T-cell (primary cell): Measurements from ENCODE around the gene MRC2. TPM values are rescaled to one million over a fixed set of nuclear protein-coding genes. Genes with fewer than 3 reads are reported as not detected.
"Not testable (repeated sequence)": the region's sequence is repeated elsewhere in the genome, so short reads cannot be mapped to it uniquely, and the experiment has no call there.

Experiments
- ATAC-seq, 4 experiments: fragments of 200-7000 bp in 3 of 4; fragments of 150-1000 bp in 1 of 4; cut with Tn5 transposase; replicated peaks in 1 of 4; 1 replicate in 3 of 4; 2 replicates in 1 of 4; pipeline ENCODE4 v1.10.0; 2021; ENCODE audit warnings: moderate library complexity in 3 of 4, mild to moderate bottlenecking in 2 of 4, moderate number of reproducible peaks in 1 of 4
- CTCF ChIA-PET, 2 donors: fragments of 300-600 bp; sonication (Branson Sonifier 250); formaldehyde crosslinking; loops; one replicate each; lab custom pipeline; 2022; ENCODE audit warnings: antibody characterized with exemption in 2 of 2; lab: Charles Lee
- POLR2A ChIA-PET, 2 donors: fragments of 300-600 bp; sonication (Branson Sonifier 250); formaldehyde crosslinking; loops; one replicate each; lab custom pipeline; 2022; ENCODE audit warnings: antibody characterized with exemption in 2 of 2; lab: Charles Lee
- DNase-seq, 35 experiments: peaks; one replicate each; pipeline versions ENCODE4 v3.0.0 to v3.0.0-alpha.2; 2013 to 2023
- H3K27ac ChIP-seq: one replicate; pipeline ENCODE4 v1.5.1; 2013; ENCODE audit warnings: low read length
- H3K27me3 ChIP-seq, 2 experiments: replicated peaks in 1 of 2; 1 replicate in 1 of 2; 2 replicates in 1 of 2; pipeline versions ENCODE4 v1.6.1 to v1.7.0; 2013; ENCODE audit warnings: low read length in 1 of 2, mixed read lengths in 1 of 2; ENCODE audit not compliant: control insufficient read depth in 2 of 2, insufficient read depth in 2 of 2; ENCODE audit errors: extremely low read depth in 1 of 2
- H3K36me3 ChIP-seq, 2 donors: 1 replicate in 1 of 2; 2 replicates in 1 of 2; pipeline versions ENCODE4 v1.6.1 to v1.7.0; 2013; ENCODE audit warnings: low read length in 1 of 2; ENCODE audit not compliant: control insufficient read depth in 2 of 2, insufficient read depth in 1 of 2; ENCODE audit errors: extremely low read depth in 1 of 2
- H3K4me1 ChIP-seq, 2 experiments: 1 replicate in 1 of 2; 2 replicates in 1 of 2; pipeline versions ENCODE4 v1.6.1 to v1.7.0; 2013; ENCODE audit warnings: low read length in 2 of 2, mixed read lengths in 1 of 2; ENCODE audit not compliant: insufficient read depth in 2 of 2, control insufficient read depth in 1 of 2; ENCODE audit errors: extremely low read depth in 1 of 2
- H3K4me3 ChIP-seq, 2 donors: 1 replicate in 1 of 2; 2 replicates in 1 of 2; pipeline versions ENCODE4 v1.5.1 to v1.7.0; 2013; ENCODE audit warnings: mild to moderate bottlenecking in 2 of 2, low read length in 1 of 2, moderate library complexity in 1 of 2; ENCODE audit not compliant: control insufficient read depth in 1 of 2; ENCODE audit errors: extremely low read depth in 1 of 2
- H3K9me3 ChIP-seq: 2 replicates; pipeline ENCODE4 v1.7.0; 2013
- H3K27ac Mint-ChIP-seq, 2 donors: one replicate each; pipeline ENCODE4 v1.8.0; 2020 to 2021; ENCODE audit warnings: mild to moderate bottlenecking in 2 of 2, mixed read lengths in 2 of 2
- H3K27me3 Mint-ChIP-seq, 2 donors: one replicate each; pipeline ENCODE4 v1.8.0; 2021 to 2022; ENCODE audit warnings: mixed read lengths in 2 of 2
- H3K36me3 Mint-ChIP-seq: one replicate; pipeline ENCODE4 v1.8.0; 2021; ENCODE audit warnings: mixed read lengths
- H3K4me1 Mint-ChIP-seq, 3 donors: one replicate each; pipeline ENCODE4 v1.8.0; 2020 to 2022; ENCODE audit warnings: mixed read lengths in 3 of 3, mild to moderate bottlenecking in 1 of 3
- H3K4me3 Mint-ChIP-seq, 3 donors: one replicate each; pipeline ENCODE4 v1.8.0; 2020 to 2022; ENCODE audit warnings: mild to moderate bottlenecking in 3 of 3, mixed read lengths in 3 of 3, moderate library complexity in 3 of 3
- H3K9me3 Mint-ChIP-seq, 3 donors: one replicate each; pipeline ENCODE4 v1.8.0; 2020 to 2022; ENCODE audit warnings: mixed read lengths in 3 of 3
- WGBS: methylation state at CpG from one replicate; pipeline ENCODE4 v1.1.5; 2013; ENCODE audit warnings: missing lambda C conversion rate; ENCODE audit not compliant: insufficient coverage; 5-methylcytosine and 5-hydroxymethylcytosine counted together
- total RNA-seq, 35 experiments: library from RNA in 6 of 35; stranded (reverse) in 6 of 35; fragments of 120-200 nt in 1 of 35; gene quantifications; one replicate each; pipeline versions ENCODE4 v1.2.1 to v1.2.4 and lab custom pipeline; 2013 to 2026

Gene MRC2
- total RNA-seq, 5 donors from 2014 or later (not counting 1 experiment from before 2014, with no cell fraction given): 4.0 to 7.6 (median 5.2) TPM

DNA sequence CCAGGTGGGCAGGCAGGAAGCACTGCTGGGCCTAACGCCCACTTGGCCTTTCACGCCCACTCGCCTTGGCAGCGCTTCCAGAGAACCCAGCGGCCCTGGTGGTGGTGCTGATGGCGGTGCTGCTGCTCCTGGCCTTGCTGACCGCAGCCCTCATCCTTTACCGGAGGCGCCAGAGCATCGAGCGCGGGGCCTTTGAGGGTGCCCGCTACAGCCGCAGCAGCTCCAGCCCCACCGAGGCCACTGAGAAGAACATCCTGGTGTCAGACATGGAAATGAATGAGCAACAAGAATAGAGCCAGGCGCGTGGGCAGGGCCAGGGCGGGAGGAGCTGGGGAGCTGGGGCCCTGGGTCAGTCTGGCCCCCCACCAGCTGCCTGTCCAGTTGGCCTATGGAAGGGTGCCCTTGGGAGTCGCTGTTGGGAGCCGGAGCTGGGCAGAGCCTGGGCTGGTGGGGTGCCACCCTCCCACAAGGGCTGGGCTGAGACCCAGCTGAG lies 64.7 kb downstream of the MRC2 start:
- Mint-ChIP-seq H3K4me1 (no peaks in the 10 kb centered on the region), H3K27me3 (peaks cover 0 to 2% of the 10 kb centered on the region in 2 donors), H3K27ac (no peak overlapping the region), H3K36me3 (no peaks in the 10 kb centered on the region), H3K4me3 (no peak overlapping the region), H3K9me3 (no peaks in the 10 kb centered on the region)
- Histone ChIP-seq H3K4me1 (no peaks in the 10 kb centered on the region), H3K36me3 (peaks cover 0 to 4% of the 10 kb centered on the region in 2 donors), H3K4me3 (no peak overlapping the region), H3K27ac (no peak overlapping the region), H3K9me3 (no peaks in the 10 kb centered on the region), H3K27me3 (peaks cover 0 to 12% of the 10 kb centered on the region in 2 experiments)
- DNase-seq (no peak), ATAC-seq (no peak)
- POLR2A ChIA-PET: interaction anchor here in 1 of 2 donors (0.6 kb wide), 1 partner anchor 26 kb away, joined by 3 read pairs; no protein-coding TSS in a partner anchor
- CTCF ChIA-PET: no interaction called here
- 92% methylated on average over 20 of the region's 20 CpGs for WGBS

DNA sequence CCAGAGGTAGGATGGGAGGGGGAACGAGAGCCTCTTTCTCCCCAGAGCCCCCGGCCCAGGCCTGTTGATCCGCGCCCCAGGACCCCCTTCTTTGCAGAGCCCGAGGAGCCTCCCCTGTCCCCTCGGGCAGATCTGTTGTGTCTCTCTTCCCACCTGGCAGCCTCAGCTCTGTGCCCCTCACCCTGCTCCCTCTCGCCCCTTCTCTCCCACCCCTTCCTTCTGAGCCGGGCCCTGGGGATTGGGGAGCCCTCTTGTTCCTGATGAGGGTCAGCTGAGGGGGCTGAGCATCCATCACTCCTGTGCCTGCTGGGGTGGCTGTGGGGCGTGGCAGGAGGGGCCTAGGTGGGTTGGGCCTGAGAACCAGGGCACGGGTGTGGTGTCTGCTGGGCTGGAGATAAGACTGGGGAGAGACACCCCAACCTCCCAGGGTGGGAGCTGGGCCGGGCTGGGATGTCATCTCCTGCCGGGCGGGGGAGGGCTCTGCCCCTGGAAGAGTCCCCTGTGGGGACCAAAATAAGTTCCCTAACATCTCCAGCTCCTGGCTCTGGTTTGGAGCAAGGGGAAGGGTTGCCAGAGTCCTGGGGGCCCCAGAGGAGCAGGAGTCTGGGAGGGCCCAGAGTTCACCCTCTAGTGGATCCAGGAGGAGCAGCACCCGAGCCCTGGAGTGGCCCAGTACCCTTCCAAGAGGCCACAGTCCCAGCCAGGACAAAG lies 65.4 kb downstream of the MRC2 start:
- Histone ChIP-seq H3K27me3 (peaks cover 0 to 15% of the 10 kb centered on the region in 2 experiments), H3K4me3 (no peak overlapping the region), H3K27ac (no peak overlapping the region), H3K9me3 (no peaks in the 10 kb centered on the region), H3K4me1 (no peaks in the 10 kb centered on the region), H3K36me3 (peaks cover 0 to 4% of the 10 kb centered on the region in 2 donors)
- no peak for DNase-seq
- ChIA-PET CTCF (no interaction called here), POLR2A (interaction anchor here in 1 of 2 donors (0.6 kb wide), 1 partner anchor 26 kb away, joined by 3 read pairs; no protein-coding TSS in a partner anchor)
- Mint-ChIP-seq H3K9me3 (no peaks in the 10 kb centered on the region), H3K4me1 (no peaks in the 10 kb centered on the region), H3K27ac (no peak overlapping the region), H3K36me3 (no peaks in the 10 kb centered on the region), H3K27me3 (peaks cover 0 to 2% of the 10 kb centered on the region in 2 donors), H3K4me3 (no peak overlapping the region)
- WGBS: 33% methylated on average over 1 of the region's 14 CpGs
- ATAC-seq: no peak

- H3K36me3 ChIP-seq: peaks cover 0 to 4% of the 10 kb centered on the region in 2 donors
- H3K4me3 ChIP-seq: no peak overlapping the region
- H3K4me1 ChIP-seq: no peaks in the 10 kb centered on the region
- ChIA-PET CTCF (no interaction called here), POLR2A (no interaction called here)
- H3K27ac ChIP-seq: no peak overlapping the region
- peaks cover 0 to 2% of the 10 kb centered on the region in 2 donors for H3K27me3 Mint-ChIP-seq
- WGBS: 96% methylated on average over 17 of the region's 19 CpGs
- H3K27me3 ChIP-seq: peaks cover 0 to 21% of the 10 kb centered on the region in 2 experiments
- H3K4me3 Mint-ChIP-seq: no peak overlapping the region
- no peaks in the 10 kb centered on the region for H3K4me1 Mint-ChIP-seq
- no peak for ATAC-seq
- H3K36me3 Mint-ChIP-seq: no peaks in the 10 kb centered on the region
- H3K27ac Mint-ChIP-seq: no peak overlapping the region
- H3K9me3 Mint-ChIP-seq: no peaks in the 10 kb centered on the region
- DNase-seq: no peak
- H3K9me3 ChIP-seq: no peaks in the 10 kb centered on the region
Observed at GRCh38 chr17:62693616-62694409, 66.3 kb downstream of the MRC2 start.

DNA sequence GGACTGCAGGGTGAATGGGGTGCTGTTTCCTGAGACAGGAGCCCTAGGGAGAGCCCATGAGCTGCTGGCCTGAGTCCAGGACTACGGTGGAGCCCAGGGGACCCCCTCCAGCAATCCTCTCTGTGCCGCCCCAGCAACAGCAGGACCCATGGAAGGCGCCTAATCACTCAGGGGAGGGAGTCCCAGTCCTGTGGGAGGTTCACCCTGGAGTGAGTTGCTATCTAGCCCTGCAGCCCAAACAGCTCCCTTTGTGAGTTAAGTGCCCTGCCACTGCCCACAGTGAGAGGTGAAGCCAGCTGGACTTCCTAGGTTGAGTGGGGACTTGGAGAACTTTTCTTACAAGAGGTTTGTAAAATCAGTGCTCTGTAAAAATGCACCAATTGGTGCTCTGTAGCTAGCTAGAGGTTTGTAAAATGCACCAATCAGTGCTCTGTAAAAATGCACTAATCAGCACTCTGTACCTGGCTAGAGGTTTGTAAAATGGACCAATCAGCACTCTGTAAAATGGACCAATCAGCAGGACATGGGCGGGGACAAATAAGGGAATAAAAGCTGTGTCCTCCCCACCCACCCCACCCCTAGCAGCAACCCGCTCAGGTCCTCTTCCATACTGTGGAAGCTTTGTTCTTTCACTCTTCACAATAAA lies 67.7 kb downstream of the MRC2 start:
- H3K9me3 Mint-ChIP-seq: not testable (repeated sequence)

DNA sequence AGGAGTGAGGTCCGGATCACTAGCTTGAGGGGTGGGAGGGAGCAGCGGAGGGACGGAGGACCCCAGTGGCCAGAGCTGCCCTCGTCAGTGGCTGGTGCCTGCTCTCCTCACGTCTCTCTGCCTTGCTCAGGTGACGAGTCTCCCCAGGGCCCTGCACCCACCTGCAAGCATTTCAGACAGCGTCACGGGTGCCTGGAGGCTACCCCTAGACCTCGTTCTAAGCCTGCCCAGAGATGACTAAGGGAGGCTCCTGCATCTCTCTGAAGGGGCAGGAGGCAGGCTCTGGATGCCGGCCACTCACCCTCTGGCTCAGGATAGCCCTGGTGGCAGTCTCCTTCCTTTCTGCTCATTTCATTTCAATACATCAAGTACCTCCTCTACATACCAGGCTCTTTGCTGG lies 68.8 kb downstream of the MRC2 start:
- no peaks in the 10 kb centered on the region for H3K9me3 Mint-ChIP-seq
- H3K4me3 Mint-ChIP-seq: no peak overlapping the region
- 77% methylated on average over 9 of the region's 10 CpGs for WGBS
- ATAC-seq: no peak
- Histone ChIP-seq H3K27me3 (peaks cover 0 to 24% of the 10 kb centered on the region in 2 experiments), H3K36me3 (peaks cover 0 to 4% of the 10 kb centered on the region in 2 donors), H3K4me1 (no peaks in the 10 kb centered on the region), H3K9me3 (no peaks in the 10 kb centered on the region), H3K4me3 (no peak overlapping the region), H3K27ac (no peak overlapping the region)
- ChIA-PET CTCF (no interaction called here), POLR2A (no interaction called here)
- no peak overlapping the region for H3K27ac Mint-ChIP-seq
- peaks cover 0 to 6% of the 10 kb centered on the region in 2 donors for H3K27me3 Mint-ChIP-seq
- no peaks in the 10 kb centered on the region for H3K4me1 Mint-ChIP-seq
- DNase-seq: no peak
- no peaks in the 10 kb centered on the region for H3K36me3 Mint-ChIP-seq

More for the DNA sequence above, 67.7 kb downstream of the MRC2 start:
- H3K4me3 Mint-ChIP-seq, ATAC-seq, CTCF ChIA-PET, DNase-seq, POLR2A ChIA-PET, H3K4me3 ChIP-seq, H3K36me3 ChIP-seq, H3K36me3 Mint-ChIP-seq, H3K27me3 Mint-ChIP-seq, H3K4me1 ChIP-seq, H3K4me1 Mint-ChIP-seq, H3K27ac Mint-ChIP-seq, H3K9me3 ChIP-seq, H3K27ac ChIP-seq: not testable (repeated sequence)
- peaks cover 0 to 22% of the 10 kb centered on the region in 2 experiments for H3K27me3 ChIP-seq
- WGBS: 92% methylated on average over 4 of the region's 5 CpGs
